SW480 (cell line): ENCODE results near the gene PDE6G.

Experiments used
- DNase-seq: peaks from one replicate; pipeline ENCODE4 v3.0.0-alpha.2; 2016; ENCODE audit warnings: low spot score

PDE6G gene

GRCh38 chr17:81687770-81688541 lies 31.6 kb upstream of the PDE6G start:
- no peak for DNase-seq

DNA sequence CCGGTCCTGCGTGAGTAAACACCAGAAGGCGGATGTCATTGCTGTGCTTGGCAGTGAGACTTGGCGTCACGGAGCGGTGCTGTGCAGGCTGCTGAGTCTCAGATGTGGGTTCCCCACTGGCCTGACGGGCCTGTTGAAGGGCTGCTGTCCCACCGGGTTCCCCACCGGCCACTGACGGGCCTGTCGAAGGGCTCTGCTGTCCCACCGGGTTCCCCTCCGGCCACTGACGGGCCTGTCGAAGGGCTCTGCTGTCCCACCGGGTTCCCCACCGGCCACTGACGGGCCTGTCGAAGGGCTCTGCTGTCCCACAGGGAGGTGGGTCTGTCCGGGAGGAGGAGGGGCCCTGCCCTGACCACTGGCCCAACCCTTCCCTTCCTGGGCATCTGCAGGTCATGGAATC lies 30.3 kb upstream of the PDE6G start:
- DNase-seq, result no peak

DNA sequence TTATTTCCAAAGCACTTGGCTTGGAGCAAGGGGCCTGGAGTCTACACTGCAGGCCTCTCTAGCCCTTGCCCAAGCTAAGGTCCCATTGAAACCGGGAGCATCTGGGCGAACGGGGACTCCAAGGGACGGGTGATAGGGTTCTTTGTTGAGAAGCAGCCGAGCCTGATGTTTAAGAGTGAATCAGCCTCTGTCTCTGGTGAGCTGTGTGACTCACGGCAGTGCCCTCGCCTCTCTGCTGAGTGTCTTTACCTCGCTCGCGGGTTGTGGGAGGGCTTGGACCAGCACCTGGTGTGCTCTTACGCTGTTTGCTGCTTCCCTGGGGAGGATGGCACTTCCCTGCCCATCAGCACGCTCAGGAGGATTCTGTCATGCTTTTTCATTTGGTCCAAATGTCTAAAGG lies 28.8 kb upstream of the PDE6G start:
- DNase-seq, result peak; percentile 46

- no peak for DNase-seq
These were observed 28.1 kb upstream of the PDE6G start for GRCh38 chr17:81684442-81684911.

DNA sequence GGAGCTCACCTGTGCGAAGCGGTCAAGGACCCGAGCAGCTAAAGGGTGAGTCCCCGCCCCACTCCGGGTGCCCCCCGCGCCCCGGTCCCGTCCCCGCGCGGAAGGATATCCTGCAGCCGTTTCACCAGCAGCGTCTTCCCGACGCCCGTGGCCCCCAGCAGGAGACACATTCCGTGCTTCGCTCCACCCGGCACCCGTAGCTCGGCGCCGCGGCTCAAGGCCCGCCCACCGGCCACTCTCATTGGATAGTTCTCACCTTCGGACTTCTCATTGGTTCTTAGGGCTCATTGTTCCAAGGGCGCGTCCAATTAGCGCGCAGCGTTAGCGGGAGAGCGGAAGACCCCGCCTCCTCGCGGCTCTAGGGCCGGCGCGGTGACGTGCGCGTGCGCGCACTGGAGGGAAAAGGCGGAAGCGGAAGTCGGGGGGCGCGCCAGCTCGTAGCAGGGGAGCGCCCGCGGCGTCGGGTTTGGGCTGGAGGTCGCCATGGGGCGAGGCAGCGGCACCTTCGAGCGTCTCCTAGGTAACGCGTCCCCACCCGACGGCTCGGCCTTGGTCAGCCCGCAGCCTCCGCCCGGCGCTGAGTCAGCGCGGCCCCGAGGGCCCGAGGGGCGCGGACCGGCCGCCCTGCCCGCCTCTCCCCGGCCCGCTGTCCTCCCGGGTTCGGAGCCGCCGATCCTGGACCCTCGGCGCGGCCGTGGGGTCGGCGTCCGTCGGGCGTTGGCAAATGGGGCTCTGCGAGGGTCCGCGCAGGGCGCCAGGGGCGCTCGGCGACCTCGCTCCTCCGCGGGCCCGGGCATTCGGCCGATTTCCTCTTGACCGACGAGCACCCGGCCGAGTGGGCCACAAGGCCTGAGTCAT lies 27.5 kb upstream of the PDE6G start, which contains the start of the genes ARL16 and HGS:
ARL16 (minus strand) TSS at position 214 of the 858 bp plus-strand sequence; CDS start at position 170, 44 bp downstream.
HGS (plus strand) TSS at position 428 of the 858 bp plus-strand sequence; CDS start at position 484, 56 bp downstream.
- DNase-seq, result peak; percentile 97

DNA sequence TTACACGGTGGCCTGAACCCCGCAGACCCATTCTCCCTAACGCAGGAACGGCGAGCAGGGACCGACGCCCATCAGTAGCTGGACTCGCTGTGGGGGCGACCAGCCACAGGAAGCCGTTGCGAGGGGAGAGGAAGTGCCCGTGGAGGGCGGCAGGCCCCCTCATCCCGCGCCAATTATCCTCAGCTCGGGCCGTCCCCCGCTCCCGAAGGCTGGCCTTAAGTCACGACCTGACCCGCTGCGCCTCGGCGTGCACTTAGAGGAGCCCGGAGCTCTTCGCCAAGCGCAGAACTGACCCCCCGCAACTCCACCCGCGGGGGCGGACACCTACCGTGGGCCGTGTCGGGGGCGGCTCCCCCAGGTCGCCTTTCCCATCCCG lies 26.9 kb upstream of the PDE6G start:
- no peak for DNase-seq

DNA sequence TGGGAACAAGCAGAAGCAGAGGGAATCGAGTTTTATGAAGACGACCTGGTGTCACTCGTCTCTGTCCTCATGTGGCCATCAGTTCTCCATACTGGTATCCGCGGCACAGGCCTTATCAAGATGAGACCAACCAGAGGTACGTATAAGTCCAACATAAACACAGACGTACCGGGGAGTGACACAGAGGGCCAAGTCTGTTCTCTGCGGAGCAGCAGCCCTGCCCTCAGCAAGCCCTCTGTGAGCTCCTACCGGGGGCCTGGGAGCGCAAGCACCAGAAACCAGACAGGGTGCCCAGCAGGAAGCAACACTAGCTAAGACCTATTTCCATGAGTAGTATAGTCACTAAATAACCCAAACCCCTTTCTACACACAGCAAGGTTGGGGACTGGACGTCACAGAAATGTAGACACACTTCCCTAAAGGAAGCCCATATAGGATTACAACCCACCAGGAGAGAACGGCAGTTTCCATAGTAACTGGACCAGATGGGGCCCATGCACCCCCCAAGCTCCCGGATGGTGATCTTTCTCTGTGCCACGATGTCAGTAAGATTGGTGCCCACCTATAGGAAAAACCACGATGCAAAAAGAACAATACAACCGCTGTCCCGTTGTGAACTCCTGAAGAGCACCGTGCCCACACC lies 26.3 kb upstream of the PDE6G start:
- DNase-seq, result no peak

DNA sequence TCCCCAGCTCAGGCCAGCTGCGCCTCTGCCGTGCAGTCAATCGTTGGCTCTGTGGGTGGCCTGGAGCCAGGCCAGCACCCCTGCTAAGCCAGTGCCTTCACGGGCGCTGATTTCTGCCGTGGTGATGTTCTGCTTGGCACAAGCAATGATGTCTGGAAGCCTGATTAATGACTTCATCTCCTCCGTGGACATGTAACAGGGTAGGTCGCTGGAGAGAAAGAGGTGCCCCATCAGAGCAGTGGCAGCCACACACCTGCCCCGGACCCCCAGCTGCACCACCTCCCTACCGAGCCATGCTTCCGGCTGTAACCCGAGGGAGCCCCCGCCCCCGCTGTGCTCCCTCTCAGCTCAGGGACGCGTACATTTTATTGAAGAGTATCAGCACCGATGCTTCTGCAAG lies 25.3 kb upstream of the PDE6G start:
- DNase-seq, result no peak

DNA sequence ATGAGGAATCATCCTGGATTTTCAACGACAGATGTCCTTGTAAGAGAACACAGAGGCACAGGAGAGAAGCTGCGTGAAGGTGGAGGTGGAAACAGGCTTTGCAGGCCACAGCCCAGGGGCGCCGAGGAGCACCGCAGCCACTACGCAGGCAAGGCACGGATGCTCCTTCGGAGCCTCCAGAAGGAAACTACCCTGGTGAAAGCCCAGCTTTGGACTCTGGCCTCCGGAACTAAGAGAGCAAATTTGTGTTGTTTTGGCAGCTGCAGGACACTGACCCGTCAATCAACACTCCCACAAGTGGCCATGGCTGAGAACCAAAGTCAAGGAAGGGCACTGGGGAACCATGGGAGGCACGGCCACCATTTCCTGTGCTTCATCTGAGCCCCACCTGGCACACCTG lies 23.8 kb upstream of the PDE6G start:
- DNase-seq, result no peak

DNA sequence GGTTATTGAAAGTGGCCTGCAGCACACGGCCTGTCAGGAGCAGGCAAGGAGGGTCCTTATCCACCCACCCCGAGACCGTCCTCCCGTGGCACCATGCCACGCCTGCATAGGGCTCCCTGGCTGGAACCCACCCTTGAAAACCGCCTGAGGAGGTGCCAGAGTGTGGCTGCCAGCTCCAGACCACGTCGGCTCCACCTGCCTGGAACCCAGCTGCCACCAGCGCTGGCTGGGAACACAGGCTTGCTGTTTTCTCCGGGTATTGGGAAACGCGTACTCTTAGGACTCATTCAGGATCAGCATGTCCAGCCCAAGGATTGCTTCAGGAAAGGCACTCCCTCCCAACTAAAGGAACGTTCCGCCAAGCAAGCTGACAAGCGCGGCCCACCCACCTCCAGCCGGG lies 20.6 kb upstream of the PDE6G start:
- no peak for DNase-seq

GRCh38 chr17:81675515-81676221 lies 19.3 kb upstream of the PDE6G start:
- peak; percentile 16 for DNase-seq

- DNase-seq, result no peak
These were observed 17.4 kb upstream of the PDE6G start for GRCh38 chr17:81673561-81674258.

GRCh38 chr17:81672954-81673353 lies 16.6 kb upstream of the PDE6G start:
- DNase-seq, result no peak

- no peak for DNase-seq
These were observed 16.2 kb upstream of the PDE6G start for GRCh38 chr17:81672504-81672903.

GRCh38 chr17:81667754-81668153 lies 11.4 kb upstream of the PDE6G start:
- DNase-seq, result no peak

DNA sequence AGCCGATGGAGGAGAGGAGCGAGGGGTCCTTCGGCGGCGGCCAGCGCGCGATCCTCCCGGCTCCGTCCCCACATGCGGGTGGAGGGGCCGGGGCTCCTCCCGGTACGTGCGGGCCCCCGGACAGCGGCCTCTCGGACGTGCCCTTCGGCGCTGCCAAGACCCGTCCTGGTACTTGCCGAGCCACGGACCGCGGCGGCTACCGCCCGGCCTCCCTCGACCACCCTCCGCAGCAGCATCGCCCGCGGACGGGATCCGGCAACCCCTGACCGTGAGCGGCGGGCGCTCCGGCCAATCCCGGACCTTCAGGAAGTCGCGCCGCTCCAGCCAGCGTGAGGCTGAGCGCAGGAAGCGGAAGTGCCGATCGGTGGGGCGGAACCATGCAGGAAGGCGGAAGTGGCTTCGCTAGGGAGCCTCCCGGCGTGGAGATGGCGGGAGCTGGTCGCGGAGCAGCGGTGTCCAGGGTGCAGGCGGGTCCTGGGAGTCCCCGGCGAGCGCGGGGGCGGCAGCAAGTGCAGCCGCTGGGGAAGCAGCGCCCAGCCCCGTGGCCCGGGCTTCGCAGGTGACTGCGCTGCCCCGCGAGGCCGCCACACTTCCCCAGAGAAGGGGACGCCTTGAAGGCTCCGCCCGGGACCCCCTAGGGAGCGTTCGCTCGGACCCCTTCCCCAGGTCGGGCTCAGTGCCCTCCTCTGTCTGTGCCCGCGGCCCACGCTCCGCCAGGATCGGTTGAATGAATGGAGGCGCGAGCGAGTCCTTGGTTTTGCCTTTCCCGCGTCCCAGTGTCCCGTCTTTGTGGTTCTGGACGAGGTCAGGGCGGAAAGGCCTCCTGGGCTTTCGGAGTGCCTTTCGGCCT lies 10.2 kb upstream of the PDE6G start, which contains the start of the genes CCDC137 and OXLD1:
CCDC137 (plus strand) TSS at position 396 of the 850 bp plus-strand sequence; CDS start at position 426, 30 bp downstream.
OXLD1 (minus strand) TSS at position 264 of the 850 bp plus-strand sequence; CDS start at position 236, 28 bp downstream.
- DNase-seq, result peak; percentile 94

GRCh38 chr17:81666092-81666341 lies 9.7 kb upstream of the PDE6G start:
- DNase-seq, result peak; percentile 41

DNA sequence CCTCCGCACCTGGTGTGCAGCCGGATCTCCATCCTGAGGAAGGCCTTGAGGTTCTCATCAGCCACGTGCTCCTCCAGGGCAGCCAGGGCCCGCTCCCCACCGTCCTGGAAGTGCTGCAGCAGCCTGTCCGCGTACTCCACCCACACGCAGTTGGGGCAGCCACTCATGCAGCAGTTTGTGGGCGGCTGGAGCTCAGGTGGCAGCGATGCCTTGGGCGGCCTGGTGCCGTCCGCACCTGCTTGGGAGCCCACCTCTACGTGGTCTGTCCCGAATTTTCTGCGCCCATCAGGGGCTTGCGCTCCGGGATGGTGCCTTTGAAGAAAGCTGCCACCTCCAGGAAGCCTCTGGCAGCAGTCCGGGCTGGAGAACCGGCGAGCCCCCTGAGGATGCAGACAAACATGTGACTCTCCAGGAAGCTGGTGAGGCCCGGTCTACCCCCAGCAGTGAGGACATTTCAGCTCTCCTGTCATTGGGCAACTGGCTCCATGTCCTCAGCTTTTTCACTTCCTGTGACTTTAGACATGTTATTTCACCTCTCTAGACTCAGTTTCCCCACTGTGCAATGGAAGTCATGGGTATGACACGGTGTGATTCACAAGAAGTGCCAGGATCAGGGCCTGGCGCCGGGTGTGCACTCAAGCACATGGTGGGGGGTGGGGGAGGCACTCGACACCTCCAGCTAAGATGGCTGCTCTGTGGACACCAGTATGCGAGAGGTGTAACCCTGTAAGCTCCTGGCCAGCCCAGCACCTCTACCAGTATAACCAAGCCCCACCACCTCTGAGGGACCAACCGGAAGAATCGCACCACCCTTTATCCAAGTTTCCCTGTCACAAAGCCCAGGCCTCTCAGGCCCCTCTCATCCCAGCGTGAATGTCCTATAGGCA lies 9.1 kb upstream of the PDE6G start:
- peak; percentile 59 for DNase-seq

DNA sequence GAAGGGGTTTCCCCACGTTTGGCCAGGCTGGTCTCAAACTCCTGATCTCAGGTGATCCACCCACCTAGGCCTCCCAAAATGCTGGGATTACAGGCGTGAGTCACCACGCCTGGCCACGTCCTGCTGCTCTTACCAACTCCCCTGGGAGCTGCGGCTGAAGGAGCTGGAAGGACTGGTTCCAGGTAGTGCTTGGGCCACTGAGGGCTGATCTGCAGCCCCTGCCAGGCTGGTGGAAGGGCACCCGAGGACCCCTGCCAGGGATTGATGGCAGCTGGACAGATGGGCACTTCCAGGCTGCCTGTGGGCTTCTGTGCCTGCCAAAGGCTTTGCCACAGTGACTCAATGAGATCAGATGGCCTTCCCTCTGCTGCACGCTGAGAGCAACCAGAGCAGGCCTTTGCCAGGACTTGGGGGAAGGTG lies 7.7 kb upstream of the PDE6G start:
- no peak for DNase-seq
